ENCODE results near the gene TSGA10IP. TPM values are rescaled to one million over a fixed set of nuclear protein-coding genes. Genes with fewer than 3 reads are reported as not detected.

Gene TSGA10IP
- polyA plus RNA-seq, 3 donors, result 0.19 to 0.21 (median 0.20) TPM

- DNase-seq (ENCODE audit: extremely low read depth in 1 of 11, low read depth in 9 of 11, low spot score in 4 of 11), result no peak
Measured at GRCh38 chr11:65967329-65967934, 22.2 kb downstream of the TSGA10IP start.

GRCh38 chr11:65968600-65969482 is 23.6 kb downstream of the TSGA10IP start:
- DNase-seq (ENCODE audit: extremely low read depth in 1 of 11, low read depth in 9 of 11, low spot score in 4 of 11), result no peak

GRCh38 chr11:65972116-65972515 is 26.8 kb downstream of the TSGA10IP start:
- DNase-seq (ENCODE audit: extremely low read depth in 1 of 11, low read depth in 9 of 11, low spot score in 4 of 11), result no peak

- no peak for DNase-seq (ENCODE audit: extremely low read depth in 1 of 11, low read depth in 9 of 11, low spot score in 4 of 11)
Measured at GRCh38 chr11:65973439-65974110, 28.3 kb downstream of the TSGA10IP start.

- DNase-seq (ENCODE audit: extremely low read depth in 1 of 11, low read depth in 9 of 11, low spot score in 4 of 11), result no peak
Measured at GRCh38 chr11:65975771-65976170, 30.5 kb downstream of the TSGA10IP start.

GRCh38 chr11:65976216-65977176 is 31.2 kb downstream of the TSGA10IP start:
- no peak for DNase-seq (ENCODE audit: extremely low read depth in 1 of 11, low read depth in 9 of 11, low spot score in 4 of 11)

GRCh38 chr11:65977621-65978390 is 32.5 kb downstream of the TSGA10IP start:
- no peak for DNase-seq (ENCODE audit: extremely low read depth in 1 of 11, low read depth in 9 of 11, low spot score in 4 of 11)

- DNase-seq (ENCODE audit: extremely low read depth in 1 of 11, low read depth in 9 of 11, low spot score in 4 of 11), result no peak
Measured at GRCh38 chr11:65978391-65979238, 33.3 kb downstream of the TSGA10IP start.

- DNase-seq (ENCODE audit: extremely low read depth in 1 of 11, low read depth in 9 of 11, low spot score in 4 of 11), result no peak
Measured at GRCh38 chr11:65979261-65979759, 34.0 kb downstream of the TSGA10IP start.

GRCh38 chr11:65981101-65981740 is 35.9 kb downstream of the TSGA10IP start:
- no peak for DNase-seq (ENCODE audit: extremely low read depth in 1 of 11, low read depth in 9 of 11, low spot score in 4 of 11)

GRCh38 chr11:65981972-65982823 is 36.9 kb downstream of the TSGA10IP start:
- DNase-seq (ENCODE audit: extremely low read depth in 1 of 11, low read depth in 9 of 11, low spot score in 4 of 11), result no peak

GRCh38 chr11:65982824-65983588 is 37.7 kb downstream of the TSGA10IP start:
- no peak for DNase-seq (ENCODE audit: extremely low read depth in 1 of 11, low read depth in 9 of 11, low spot score in 4 of 11)

- no peak for DNase-seq (ENCODE audit: extremely low read depth in 1 of 11, low read depth in 9 of 11, low spot score in 4 of 11)
Measured at GRCh38 chr11:65983589-65983987, 38.3 kb downstream of the TSGA10IP start.

- no peak for DNase-seq (ENCODE audit: extremely low read depth in 1 of 11, low read depth in 9 of 11, low spot score in 4 of 11)
Measured at GRCh38 chr11:65987336-65987735, 42.1 kb downstream of the TSGA10IP start.
